Inflammatory macrophage (primary cell): Measurements from ENCODE around the gene GLS.

Experiments used
- DNase-seq, 2 donors: peaks; one replicate each; pipeline ENCODE4 v3.0.0-alpha.2; 2020 to 2022

GLS gene

GRCh38 chr2:190887089-190887488 is 6.5 kb downstream of the GLS start:
- DNase-seq = no peak

- no peak for DNase-seq
Observed at GRCh38 chr2:190888449-190888848, 7.8 kb downstream of the GLS start.

- DNase-seq = no peak
Observed at GRCh38 chr2:190889175-190889943, 8.7 kb downstream of the GLS start.

- DNase-seq = peak; percentile 72 to 79
Observed at GRCh38 chr2:190891372-190891771, 10.8 kb downstream of the GLS start.

GRCh38 chr2:190891889-190892288 is 11.3 kb downstream of the GLS start:
- DNase-seq = peak; percentile 3 to 52

GRCh38 chr2:190893157-190893556 is 12.5 kb downstream of the GLS start:
- no peak for DNase-seq

GRCh38 chr2:190896477-190896876 is 15.9 kb downstream of the GLS start:
- DNase-seq = no peak

- no peak for DNase-seq
Observed at GRCh38 chr2:190903693-190904450, 23.3 kb downstream of the GLS start.

- DNase-seq = no peak
Observed at GRCh38 chr2:190904640-190905261, 24.1 kb downstream of the GLS start.

- DNase-seq = no peak
Observed at GRCh38 chr2:190908532-190908931, 27.9 kb downstream of the GLS start.

GRCh38 chr2:190909680-190910079 is 29.1 kb downstream of the GLS start:
- DNase-seq = no peak

GRCh38 chr2:190910341-190911136 is 29.9 kb downstream of the GLS start:
- no peak for DNase-seq

- no peak for DNase-seq
Observed at GRCh38 chr2:190911813-190912212, 31.2 kb downstream of the GLS start.

- DNase-seq = no peak
Observed at GRCh38 chr2:190912726-190913125, 32.1 kb downstream of the GLS start.

GRCh38 chr2:190913725-190914124 is 33.1 kb downstream of the GLS start:
- DNase-seq = no peak

- no peak for DNase-seq
Observed at GRCh38 chr2:190916829-190917228, 36.2 kb downstream of the GLS start.

GRCh38 chr2:190920085-190920484 is 39.5 kb downstream of the GLS start:
- no peak for DNase-seq

GRCh38 chr2:190922376-190922775 is 41.8 kb downstream of the GLS start:
- no peak for DNase-seq

- no peak for DNase-seq
Observed at GRCh38 chr2:190927301-190927700, 46.7 kb downstream of the GLS start.

- peak in 1 of 2 donors; percentile 47 for DNase-seq
Observed at GRCh38 chr2:190929919-190930318, 49.3 kb downstream of the GLS start.

GRCh38 chr2:190930411-190930810 is 49.8 kb downstream of the GLS start:
- DNase-seq = no peak

GRCh38 chr2:190932514-190932913 is 51.9 kb downstream of the GLS start:
- no peak for DNase-seq

- DNase-seq = no peak
Observed at GRCh38 chr2:190933361-190933760, 52.7 kb downstream of the GLS start.
